Natural killer cell treated with Interleukin-12 subunit alpha and Interleukin-12 subunit beta and Interleukin-15 and Interleukin-18, amount 100 ng/mL, for 72 hours (primary cell): ENCODE measurements around the gene PRR13. TPM values are rescaled to one million over a fixed set of nuclear protein-coding genes. Genes with fewer than 3 reads are reported as not detected.
"Not testable (repeated sequence)": the region's sequence is repeated elsewhere in the genome, so short reads cannot be mapped to it uniquely, and the experiment has no call there.

Experiments used
- ATAC-seq, 2 donors: fragments of 150-1000 bp; cut with Tn5 transposase in 1 of 2; sonication (Bioruptor Pico), chemical (Tn5 transposase) in 1 of 2; 2 replicates each; pipeline ENCODE4 v1.10.0; 2021
- DNase-seq: peaks from one replicate; pipeline ENCODE4 v3.0.0; 2022; ENCODE audit warnings: low spot score
- H3K27ac Mint-ChIP-seq, 2 donors: 1 replicate in 1 of 2; 2 replicates in 1 of 2; pipeline ENCODE4 v1.8.0; 2022; ENCODE audit warnings: mixed read lengths in 2 of 2, mild to moderate bottlenecking in 1 of 2, moderate library complexity in 1 of 2
- H3K27me3 Mint-ChIP-seq, 2 donors: 1 replicate in 1 of 2; 2 replicates in 1 of 2; pipeline ENCODE4 v1.8.0; 2022; ENCODE audit warnings: mixed read lengths in 2 of 2
- H3K36me3 Mint-ChIP-seq: one replicate; pipeline ENCODE4 v1.8.0; 2022; ENCODE audit warnings: mixed read lengths
- H3K4me1 Mint-ChIP-seq, 2 donors: 1 replicate in 1 of 2; 2 replicates in 1 of 2; pipeline ENCODE4 v1.8.0; 2022; ENCODE audit warnings: low read depth in 2 of 2, mixed read lengths in 2 of 2, mild to moderate bottlenecking in 1 of 2
- H3K4me3 Mint-ChIP-seq: one replicate; pipeline ENCODE4 v1.8.0; 2022; ENCODE audit warnings: mixed read lengths
- H3K9me3 Mint-ChIP-seq: 2 replicates; pipeline ENCODE4 v1.8.0; 2022; ENCODE audit warnings: mixed read lengths
- total RNA-seq, 2 donors: library from RNA; stranded (reverse); gene quantifications; one replicate each; pipeline ENCODE4 v1.2.3, GENCODE V29; 2022

Gene PRR13
- total RNA-seq, 2 donors from 2014 or later, result 206 to 353 TPM

- no peak overlapping the region for H3K4me3 Mint-ChIP-seq
- DNase-seq, result no peak
- H3K9me3 Mint-ChIP-seq, result no peaks in the 10 kb centered on the region
- peaks cover 5 to 7% of the 10 kb centered on the region in 2 donors for H3K4me1 Mint-ChIP-seq
- H3K27me3 Mint-ChIP-seq, result no peaks in the 10 kb centered on the region
- no peak for ATAC-seq
- no peak overlapping the region for H3K27ac Mint-ChIP-seq
- no peaks in the 10 kb centered on the region for H3K36me3 Mint-ChIP-seq
These were observed 16.7 kb upstream of the PRR13 start for GRCh38 chr12:53424626-53425514.

GRCh38 chr12:53425515-53426150 is 15.9 kb upstream of the PRR13 start:
- Mint-ChIP-seq H3K9me3 (no peaks in the 10 kb centered on the region), H3K4me3 (no peak overlapping the region), H3K27ac (no peak overlapping the region), H3K36me3 (no peaks in the 10 kb centered on the region), H3K27me3 (no peaks in the 10 kb centered on the region), H3K4me1 (peaks cover 5 to 7% of the 10 kb centered on the region in 2 donors)
- DNase-seq, result no peak
- no peak for ATAC-seq

GRCh38 chr12:53427905-53428594 is 13.5 kb upstream of the PRR13 start:
- Mint-ChIP-seq H3K4me1 (no peaks in the 10 kb centered on the region), H3K4me3 (no peak overlapping the region), H3K36me3 (no peaks in the 10 kb centered on the region), H3K27ac (peak overlapping the region in 1 of 2 donors; percentile 10), H3K9me3 (no peaks in the 10 kb centered on the region), H3K27me3 (no peaks in the 10 kb centered on the region)
- DNase-seq (no peak), ATAC-seq (peak; percentile 48 to 88)

GRCh38 chr12:53428741-53429140 is 12.8 kb upstream of the PRR13 start:
- ATAC-seq, result no peak
- peak overlapping the region in 1 of 2 donors; percentile 10 for H3K27ac Mint-ChIP-seq

GRCh38 chr12:53430116-53430515 is 11.4 kb upstream of the PRR13 start:
- H3K9me3 Mint-ChIP-seq, result no peaks in the 10 kb centered on the region
- no peak for DNase-seq
- no peaks in the 10 kb centered on the region for H3K27me3 Mint-ChIP-seq
- H3K4me1 Mint-ChIP-seq, result no peaks in the 10 kb centered on the region
- no peak overlapping the region for H3K27ac Mint-ChIP-seq
- H3K4me3 Mint-ChIP-seq, result no peak overlapping the region
- no peaks in the 10 kb centered on the region for H3K36me3 Mint-ChIP-seq
- no peak for ATAC-seq

More at GRCh38 chr12:53428741-53429140, 12.8 kb upstream of the PRR13 start:
- Mint-ChIP-seq H3K4me3 (no peak overlapping the region), H3K36me3 (no peaks in the 10 kb centered on the region), H3K4me1 (no peaks in the 10 kb centered on the region), H3K9me3 (no peaks in the 10 kb centered on the region), H3K27me3 (no peaks in the 10 kb centered on the region)
- DNase-seq, result no peak

GRCh38 chr12:53431187-53431586 is 10.3 kb upstream of the PRR13 start:
- no peaks in the 10 kb centered on the region for H3K27me3 Mint-ChIP-seq
- no peaks in the 10 kb centered on the region for H3K4me1 Mint-ChIP-seq
- no peaks in the 10 kb centered on the region for H3K36me3 Mint-ChIP-seq
- DNase-seq (no peak), ATAC-seq (no peak)
- no peak overlapping the region for H3K27ac Mint-ChIP-seq
- no peak overlapping the region for H3K4me3 Mint-ChIP-seq
- no peaks in the 10 kb centered on the region for H3K9me3 Mint-ChIP-seq

- not testable (repeated sequence) for H3K36me3 Mint-ChIP-seq, H3K4me1 Mint-ChIP-seq, H3K9me3 Mint-ChIP-seq, H3K27me3 Mint-ChIP-seq, H3K4me3 Mint-ChIP-seq, DNase-seq, ATAC-seq, H3K27ac Mint-ChIP-seq
These were observed 6.2 kb upstream of the PRR13 start for GRCh38 chr12:53435326-53435725.

GRCh38 chr12:53439582-53439981 is 2.0 kb upstream of the PRR13 start:
- not testable (repeated sequence) for H3K9me3 Mint-ChIP-seq, H3K36me3 Mint-ChIP-seq, ATAC-seq, DNase-seq, H3K27me3 Mint-ChIP-seq
- Mint-ChIP-seq H3K27ac (peak overlapping the region in 1 of 2 donors; percentile 29), H3K4me1 (peaks cover 18 to 25% of the 10 kb centered on the region in 2 donors), H3K4me3 (peak overlapping the region; percentile 20)

- peak overlapping the region; percentile 94 for H3K4me3 Mint-ChIP-seq
- DNase-seq (no peak), ATAC-seq (no peak)
- peak overlapping the region; percentile 92 to 97 for H3K27ac Mint-ChIP-seq
- H3K9me3 Mint-ChIP-seq, result no peaks in the 10 kb centered on the region
- no peaks in the 10 kb centered on the region for H3K27me3 Mint-ChIP-seq
- H3K4me1 Mint-ChIP-seq, result peaks cover 31 to 41% of the 10 kb centered on the region in 2 donors
- peaks cover 18% of the 10 kb centered on the region for H3K36me3 Mint-ChIP-seq
These were observed 2.4 kb downstream of the PRR13 start for GRCh38 chr12:53443955-53444354.

- H3K36me3 Mint-ChIP-seq, result peaks cover 18% of the 10 kb centered on the region
- not testable (repeated sequence) for DNase-seq, H3K27me3 Mint-ChIP-seq, H3K9me3 Mint-ChIP-seq, ATAC-seq
- peak overlapping the region; percentile 20 for H3K4me3 Mint-ChIP-seq
- H3K4me1 Mint-ChIP-seq, result peaks cover 31 to 41% of the 10 kb centered on the region in 2 donors
- peak overlapping the region in 1 of 2 donors; percentile 53 for H3K27ac Mint-ChIP-seq
These were observed 3.2 kb downstream of the PRR13 start for GRCh38 chr12:53444593-53445325.

- Mint-ChIP-seq H3K27ac (no peak overlapping the region), H3K36me3 (peaks cover 37% of the 10 kb centered on the region), H3K4me3 (no peak overlapping the region), H3K27me3 (no peaks in the 10 kb centered on the region), H3K9me3 (no peaks in the 10 kb centered on the region), H3K4me1 (peaks cover 39 to 44% of the 10 kb centered on the region in 2 donors)
- DNase-seq (no peak), ATAC-seq (no peak)
These were observed 9.4 kb downstream of the PRR13 start for GRCh38 chr12:53450936-53451335.

- Mint-ChIP-seq H3K4me3 (peak within 1 kb of the TSS; percentile 77), H3K9me3 (no peaks in the 10 kb centered on the region), H3K27me3 (no peaks in the 10 kb centered on the region), H3K4me1 (peaks cover 35 to 36% of the 10 kb centered on the region in 2 donors), H3K36me3 (peaks cover 32% of the 10 kb centered on the region), H3K27ac (peak within 1 kb of the TSS; percentile 69 to 83)
- ATAC-seq (peak; percentile 97 to 98), DNase-seq (peak; percentile 99)
These were observed 10.2 kb downstream of the PRR13 start, which contains the start of gene PCBP2 for GRCh38 chr12:53451661-53452158. TSS of gene PCBP2 (plus strand) at chr12:53452102. CDS start at chr12:53454801, 2,699 bp downstream.
